HepG2 (cell line): ENCODE results near the gene MME. TPM values are rescaled to one million over a fixed set of nuclear protein-coding genes. Genes with fewer than 3 reads are reported as not detected.

Source experiments
- NFKB2 ChIP-seq: sonication (generic); formaldehyde crosslinking; IDR thresholded peaks from 2 replicates; pipeline ENCODE4 v1.4.0; 2020; ENCODE audit warnings: missing genetic modification reagents, borderline replicate concordance
- NFKBIZ ChIP-seq: IDR thresholded peaks from 2 replicates; pipeline ENCODE4 v1.6.1; 2018; ENCODE audit warnings: missing genetic modification reagents, missing compliant biosample characterization
- PHF5A ChIP-seq: IDR thresholded peaks from one replicate; pipeline ENCODE4 v1.6.1; 2018; ENCODE audit warnings: low read depth, missing genetic modification reagents; ENCODE audit not compliant: unreplicated experiment
- RORA ChIP-seq: sonication (generic); formaldehyde crosslinking; IDR thresholded peaks from 2 replicates; pipeline ENCODE4 v1.5.0; 2020; ENCODE audit warnings: mild to moderate bottlenecking, missing genetic modification reagents, moderate library complexity
- SMARCE1 ChIP-seq: fragments of 450-650 bp; IDR thresholded peaks from 2 replicates; pipeline ENCODE4 v1.6.1; 2017; ENCODE audit warnings: borderline replicate concordance
- THAP8 ChIP-seq: sonication (generic); formaldehyde crosslinking; IDR thresholded peaks from 2 replicates; pipeline ENCODE4 v1.5.1; 2020; ENCODE audit warnings: missing genetic modification reagents, mild to moderate bottlenecking, borderline replicate concordance
- ZBTB1 ChIP-seq: sonication (generic); formaldehyde crosslinking; IDR thresholded peaks from 2 replicates; pipeline ENCODE4 v1.4.0; 2020; ENCODE audit warnings: missing genetic modification reagents, borderline replicate concordance
- ZGPAT ChIP-seq: IDR thresholded peaks from 2 replicates; pipeline ENCODE4 v1.6.1; 2016; ENCODE audit warnings: mild to moderate bottlenecking
- ZNF317 ChIP-seq: sonication (generic); formaldehyde crosslinking; IDR thresholded peaks from 2 replicates; pipeline ENCODE4 v1.5.0; 2020; ENCODE audit warnings: mild to moderate bottlenecking, missing genetic modification reagents
- ZNF546 ChIP-seq: sonication (generic); formaldehyde crosslinking; conservative IDR thresholded peaks from 2 replicates; pipeline ENCODE4 v1.8.1; 2023; ENCODE audit warnings: mild to moderate bottlenecking, missing genetic modification reagents
- ZNF570 ChIP-seq: sonication (generic); formaldehyde crosslinking; IDR thresholded peaks from 2 replicates; pipeline ENCODE4 v1.4.0; 2020; ENCODE audit warnings: mild to moderate bottlenecking, missing genetic modification reagents, borderline replicate concordance
- ZNF784 ChIP-seq: sonication (generic); formaldehyde crosslinking; IDR thresholded peaks from 2 replicates; pipeline ENCODE4 v1.5.1; 2020; ENCODE audit warnings: missing genetic modification reagents, mild to moderate bottlenecking, borderline replicate concordance
- ZUFSP ChIP-seq: sonication (generic); formaldehyde crosslinking; IDR thresholded peaks from 2 replicates; pipeline ENCODE4 v1.9.0; 2021; ENCODE audit warnings: missing genetic modification reagents, mild to moderate bottlenecking, borderline replicate concordance
- polyA plus RNA-seq, 8 experiments: library from polyadenylated mRNA; depleted of rRNA in 3 of 8; stranded (reverse) in 7 of 8; unstranded in 1 of 8; fragments of >200 nt; fragmentation: Illumina TruSeq in 4 of 8; extraction: Trizol in 4 of 8; gene quantifications; 2 replicates each; pipeline versions ENCODE4 v1.2.1 to v1.2.3, GENCODE V29; 2011 to 2016; ENCODE audit warnings: low read depth in 4 of 8, missing spikeins in 1 of 8, mixed read lengths in 1 of 8; ENCODE audit not compliant: insufficient read depth in 1 of 8
- total RNA-seq, 5 experiments: library from RNA; depleted of rRNA; stranded (reverse); fragments of >200 nt; fragmentation: Illumina TruSeq; extraction: Trizol; gene quantifications; 2 replicates each; pipeline ENCODE4 v1.2.3, GENCODE V29; 2016; ENCODE audit warnings: low read depth in 1 of 5

Gene MME
- total and polyA plus RNA-seq, 2 of the 13 experiments (the other 11 are each of a cell fraction or from before 2014, with no cell fraction given): not detected

- no peak for TF ChIP-seq ZUFSP (CRISPR knock-in tag)
- no peak for TF ChIP-seq ZNF570 (CRISPR knock-in tag)
- TF ChIP-seq ZGPAT (CRISPR knock-in tag): no peak
- TF ChIP-seq ZNF546 (CRISPR knock-in tag): no peak
- TF ChIP-seq RORA (CRISPR knock-in tag): no peak
- TF ChIP-seq SMARCE1: no peak
- TF ChIP-seq THAP8 (CRISPR knock-in tag): no peak
- TF ChIP-seq ZNF784: no peak
- no peak for TF ChIP-seq PHF5A (CRISPR knock-in tag)
- no peak for TF ChIP-seq NFKB2 (CRISPR knock-in tag)
- TF ChIP-seq NFKBIZ (CRISPR knock-in tag): no peak
- no peak for TF ChIP-seq ZBTB1 (CRISPR knock-in tag)
- no peak for TF ChIP-seq ZNF317 (CRISPR knock-in tag)
- TF ChIP-seq, all 625 proteins: peak for 0
Measured at GRCh38 chr3:155189478-155189877, 109.4 kb downstream of the MME start (continued).
